NCI-H146 treated with DMSO at 0.1 percent for 48 hours (cell line): Measurements from ENCODE around the gene GRK2.
"Not testable (repeated sequence)": the region's sequence is repeated elsewhere in the genome, so short reads cannot be mapped to it uniquely, and the experiment has no call there.

Experiments
- DNase-seq: peaks from one replicate; lab custom pipeline; 2025; ENCODE audit not compliant: unreplicated experiment; lab: John Stamatoyannopoulos, UW

Gene GRK2

DNA sequence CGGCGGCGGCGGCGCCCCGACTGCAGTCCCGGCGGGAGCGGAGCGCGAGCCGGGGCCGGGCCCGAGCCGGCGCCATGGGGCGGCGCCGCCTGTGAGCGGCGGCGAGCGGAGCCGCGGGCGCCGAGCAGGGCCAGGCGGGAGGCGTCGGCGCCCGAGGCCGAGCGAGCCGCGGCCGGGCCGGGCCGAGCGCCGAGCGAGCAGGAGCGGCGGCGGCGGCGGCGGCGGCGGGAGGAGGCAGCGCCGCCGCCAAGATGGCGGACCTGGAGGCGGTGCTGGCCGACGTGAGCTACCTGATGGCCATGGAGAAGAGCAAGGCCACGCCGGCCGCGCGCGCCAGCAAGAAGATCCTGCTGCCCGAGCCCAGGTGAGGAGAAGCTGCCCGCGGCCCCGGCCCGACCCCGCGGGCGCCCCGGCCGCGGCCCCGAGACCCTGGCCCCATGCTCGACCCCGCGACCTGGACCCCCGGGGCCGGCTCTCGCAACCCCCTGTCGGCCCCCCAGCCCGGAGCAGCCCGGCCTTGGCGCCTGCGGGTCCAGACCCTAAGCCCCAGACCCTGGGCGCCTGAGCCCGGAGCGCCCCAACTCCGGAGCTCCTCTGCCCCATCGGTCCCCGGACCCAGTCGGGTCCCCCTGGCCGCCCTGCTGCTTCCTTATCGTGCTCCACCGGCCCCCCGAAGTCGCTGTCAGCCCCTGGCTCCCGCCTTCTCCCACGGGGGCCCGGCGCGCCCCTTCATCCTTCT is at the start of gene GRK2:
Gene GRK2 (plus strand): TSS at position 25 of the 739 bp plus-strand sequence. CDS start 227 bp downstream, at position 252.
- DNase-seq, result peak; percentile 33

DNA sequence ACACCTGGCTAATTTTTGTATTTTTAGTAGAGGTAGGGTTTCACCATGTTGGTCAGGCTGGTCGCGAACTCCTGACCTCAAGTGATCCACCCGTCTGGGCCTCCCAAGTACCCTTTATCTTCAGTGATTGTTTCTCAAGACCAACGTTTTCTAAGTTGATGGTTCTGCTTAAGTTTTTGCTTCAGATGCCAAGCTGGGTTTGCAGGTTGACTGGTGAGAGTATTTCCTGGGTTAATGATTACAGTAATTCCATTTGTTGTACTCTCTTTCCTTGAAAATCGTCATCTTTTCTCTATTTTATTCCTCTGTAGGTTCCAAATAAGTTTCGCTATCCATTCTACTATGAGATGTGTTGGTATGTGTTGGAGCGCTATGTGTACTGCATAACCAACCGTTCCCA is 38.5 kb upstream of the GRK2 start:
- no peak for DNase-seq

DNA sequence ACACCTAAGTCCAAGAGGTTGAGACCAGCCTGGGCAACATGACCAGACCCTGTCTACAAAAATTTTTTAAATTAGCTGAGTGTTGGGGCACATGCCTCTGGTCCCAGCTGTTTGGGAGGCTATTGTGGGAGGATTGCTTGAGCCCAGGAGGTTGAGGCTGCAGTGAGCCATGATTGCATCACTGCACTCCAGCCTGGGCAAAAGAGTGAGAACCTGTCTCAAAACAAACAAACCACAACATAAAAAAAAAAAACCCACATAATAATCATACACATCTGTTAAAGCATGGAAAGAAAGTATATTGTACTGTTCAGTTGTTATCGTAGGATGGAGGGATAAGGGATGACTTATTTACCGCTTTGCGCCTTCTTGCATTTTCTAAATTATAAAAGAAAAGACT is 35.9 kb upstream of the GRK2 start:
- DNase-seq, result no peak

DNA sequence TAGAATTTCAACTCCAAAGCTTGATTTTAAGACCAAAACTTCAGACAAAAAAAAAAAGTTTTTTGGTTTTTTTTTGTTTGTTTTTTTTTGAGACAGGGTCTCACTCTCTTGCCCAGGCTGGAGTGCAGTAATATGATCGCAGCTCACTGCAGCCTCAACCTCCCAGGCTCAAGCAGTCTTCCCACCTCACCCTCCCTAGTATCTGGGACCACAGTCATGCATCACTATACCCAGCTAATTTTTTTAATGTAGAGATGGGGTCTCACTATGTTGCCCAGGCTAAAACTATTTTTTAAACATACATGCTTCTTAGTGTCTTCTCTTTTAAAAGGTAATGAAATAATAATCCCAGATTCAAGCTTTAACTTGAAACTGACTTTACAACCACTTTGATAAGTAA is 35.4 kb upstream of the GRK2 start:
- no peak for DNase-seq

DNA sequence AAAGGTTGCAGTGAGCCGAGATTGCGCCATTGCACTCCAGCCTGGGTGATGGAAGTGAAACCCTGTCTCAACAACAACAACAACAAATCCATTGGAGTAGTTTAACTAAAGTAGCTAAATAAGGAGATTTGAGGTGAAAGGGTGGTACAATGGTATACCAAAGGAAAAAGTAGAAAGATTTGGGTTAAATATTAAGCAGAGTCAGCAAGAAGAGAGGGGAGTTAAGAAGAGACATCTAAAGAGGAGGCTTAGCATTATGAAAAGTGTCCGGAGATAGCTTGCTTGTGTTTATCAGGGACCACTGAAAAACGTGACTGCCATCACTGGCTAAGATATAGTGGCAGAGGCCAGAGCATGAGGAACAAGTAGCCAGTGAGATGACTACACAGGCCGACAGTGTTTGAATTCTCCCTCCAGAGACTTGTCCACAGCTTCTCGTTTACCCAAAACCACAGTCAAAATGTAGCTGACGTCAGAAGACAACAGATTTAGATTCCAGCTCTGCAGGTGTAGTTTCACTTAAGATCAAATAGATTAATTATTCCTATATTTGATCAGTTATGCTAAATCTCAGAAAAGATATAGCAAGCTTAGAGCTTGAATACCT is 32.6 kb upstream of the GRK2 start:
- no peak for DNase-seq

DNA sequence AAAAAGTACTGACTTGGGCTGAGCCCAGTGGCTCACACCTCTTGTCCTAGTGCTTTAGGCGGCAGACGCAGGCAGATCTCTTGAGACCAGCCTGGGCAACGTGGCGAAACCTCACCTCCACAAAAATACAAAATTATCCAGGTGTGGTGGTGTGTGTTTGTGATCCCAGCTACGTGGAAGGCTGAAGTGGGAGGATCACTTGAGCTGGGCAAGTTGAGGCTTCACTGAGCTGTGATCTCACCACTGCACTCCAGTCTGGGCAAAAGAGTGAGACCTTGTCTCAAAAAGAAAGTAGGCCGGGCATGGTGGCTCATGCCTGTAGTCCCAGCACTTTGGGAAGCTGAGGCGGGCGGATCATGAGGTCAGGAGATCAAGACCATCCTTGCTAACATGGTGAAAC is 31.7 kb upstream of the GRK2 start:
- not testable (repeated sequence) for DNase-seq

DNA sequence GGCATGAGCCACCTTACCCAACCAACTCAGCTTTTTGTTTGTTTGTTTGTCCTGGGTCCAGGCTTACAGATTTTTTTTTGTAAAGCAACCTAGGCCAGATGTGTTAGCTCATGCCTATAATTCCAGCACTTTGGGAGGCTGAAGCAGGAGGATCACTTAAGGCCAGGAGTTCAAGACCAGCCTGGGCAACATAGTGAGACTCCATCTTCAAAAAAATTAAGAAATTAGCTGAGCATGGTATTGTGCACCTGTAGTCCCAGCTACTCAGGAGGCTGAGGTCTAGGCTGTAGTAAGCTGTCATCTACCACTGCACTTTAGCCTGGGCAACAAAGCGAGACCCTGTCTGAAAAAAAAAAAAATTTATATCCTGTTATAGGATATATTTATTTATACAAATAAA is 28.7 kb upstream of the GRK2 start:
- no peak for DNase-seq

DNA sequence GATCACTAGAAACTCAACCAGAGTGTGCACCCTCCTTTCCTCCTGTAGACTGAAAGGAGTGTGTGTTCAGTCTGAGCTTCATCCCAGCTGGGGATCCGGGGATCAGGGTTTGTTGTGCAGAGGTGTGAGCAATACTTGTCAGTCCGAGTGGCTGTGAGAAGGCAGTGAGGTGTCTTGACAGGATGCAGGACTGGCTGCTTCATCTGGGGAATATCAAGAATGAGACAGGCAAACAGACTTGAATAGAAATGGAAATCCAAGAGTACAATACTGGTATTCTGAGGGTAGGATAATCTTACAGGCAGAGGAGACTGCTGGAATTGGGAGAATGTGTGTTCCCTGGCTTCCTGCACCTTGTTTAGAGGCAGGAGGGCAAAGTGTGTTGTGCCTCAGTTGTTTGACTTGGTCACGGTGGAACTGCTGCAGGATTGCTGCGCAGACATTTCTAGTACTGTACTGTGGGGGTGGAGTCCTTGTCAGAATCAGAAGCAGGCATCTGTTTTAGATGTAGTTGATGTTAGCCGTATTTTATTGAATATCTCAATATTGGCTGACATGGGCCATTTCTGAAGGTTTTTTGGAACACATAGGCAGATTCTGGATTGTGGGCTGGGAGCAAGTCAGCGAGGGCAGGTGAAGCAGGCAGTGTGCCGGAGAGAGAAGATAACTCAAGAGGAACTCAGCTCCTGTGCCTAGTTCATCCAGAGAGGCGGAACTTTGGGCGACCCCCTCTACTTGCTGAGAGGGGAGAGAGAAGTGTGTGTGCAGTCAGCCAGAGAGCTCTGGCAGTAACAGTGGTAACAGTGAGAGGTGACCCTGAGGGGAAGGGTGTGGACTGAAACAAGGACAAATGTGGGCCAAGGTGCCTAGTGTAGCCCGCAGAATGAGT is 27.1 kb upstream of the GRK2 start:
- DNase-seq, result no peak

DNA sequence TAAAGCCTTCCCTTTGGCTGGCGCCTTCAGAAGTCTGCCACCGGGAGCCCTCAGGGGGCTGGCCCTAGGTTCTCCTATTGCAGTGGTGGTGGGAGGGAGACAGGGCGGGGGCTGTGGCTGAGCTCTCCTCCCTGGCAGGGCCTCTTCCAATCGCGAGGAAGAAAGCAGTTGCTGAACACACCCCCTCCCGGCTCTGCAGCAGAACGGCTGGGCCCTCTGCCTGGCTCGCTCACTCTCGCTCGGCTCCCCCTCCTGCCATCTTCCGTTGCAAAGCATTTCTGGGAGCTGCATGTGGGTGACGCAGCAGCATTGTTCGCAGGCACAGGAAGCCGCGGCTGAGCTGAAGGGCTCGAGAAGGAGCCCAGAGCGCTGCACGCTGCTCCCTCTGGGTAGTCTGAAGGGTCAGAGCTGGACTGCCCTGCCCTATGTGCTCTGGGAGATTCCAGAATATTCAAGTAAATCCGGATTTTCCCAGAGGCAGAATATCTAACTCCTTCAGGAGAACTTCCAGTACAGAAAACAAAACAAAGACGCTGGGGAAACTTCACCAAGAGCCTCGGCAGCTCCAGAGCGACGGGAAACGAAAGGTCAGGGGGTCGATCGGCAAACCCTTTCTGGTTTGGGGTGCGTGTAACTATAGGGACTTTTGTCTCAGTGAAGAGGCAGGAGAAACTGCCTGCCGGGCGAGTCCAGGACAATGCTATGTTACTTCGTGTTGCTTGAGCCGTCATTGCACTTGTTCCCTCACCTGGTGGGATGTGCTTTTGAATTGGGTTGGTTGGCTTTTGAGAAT is 26.3 kb upstream of the GRK2 start:
- peak; percentile 100 for DNase-seq

DNA sequence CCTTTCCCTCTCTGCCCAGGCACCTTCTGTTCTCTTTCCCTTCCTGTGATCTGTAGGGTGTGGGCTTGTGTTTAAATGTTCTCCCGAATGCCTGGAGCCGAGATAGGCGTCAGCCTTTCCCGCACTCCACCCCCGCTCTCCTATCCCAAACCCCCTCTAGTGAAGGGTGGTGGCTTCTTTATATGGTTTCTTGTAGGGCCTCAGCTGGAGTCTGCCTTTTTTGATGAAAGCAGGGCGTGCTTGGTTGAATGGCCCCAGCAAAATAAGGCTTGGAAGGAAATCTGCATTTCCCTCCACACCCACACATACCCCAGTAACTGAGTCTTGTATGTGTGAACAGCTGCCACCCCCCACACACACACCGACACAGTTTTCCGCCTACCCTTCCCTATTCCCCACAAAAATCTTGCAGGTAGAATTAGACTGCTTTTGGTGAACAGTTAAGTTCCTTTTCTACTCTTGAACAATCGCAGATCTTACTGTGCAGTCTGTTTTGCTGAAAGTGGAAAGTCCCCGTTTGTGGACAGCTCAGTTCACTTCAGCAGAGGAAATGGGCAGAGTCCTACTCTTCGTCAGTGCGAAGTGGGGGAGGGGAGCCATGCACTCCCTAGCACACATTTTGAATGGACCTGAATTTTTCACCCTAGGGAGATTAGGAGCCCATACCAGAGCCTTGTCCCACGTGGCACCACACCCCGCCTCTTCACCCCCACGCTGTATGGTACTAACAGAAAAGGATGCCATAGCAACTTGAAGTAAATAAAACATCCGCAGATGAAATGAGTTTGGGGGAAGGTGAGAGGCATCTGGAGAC is 25.5 kb upstream of the GRK2 start:
- peak; percentile 39 for DNase-seq

DNA sequence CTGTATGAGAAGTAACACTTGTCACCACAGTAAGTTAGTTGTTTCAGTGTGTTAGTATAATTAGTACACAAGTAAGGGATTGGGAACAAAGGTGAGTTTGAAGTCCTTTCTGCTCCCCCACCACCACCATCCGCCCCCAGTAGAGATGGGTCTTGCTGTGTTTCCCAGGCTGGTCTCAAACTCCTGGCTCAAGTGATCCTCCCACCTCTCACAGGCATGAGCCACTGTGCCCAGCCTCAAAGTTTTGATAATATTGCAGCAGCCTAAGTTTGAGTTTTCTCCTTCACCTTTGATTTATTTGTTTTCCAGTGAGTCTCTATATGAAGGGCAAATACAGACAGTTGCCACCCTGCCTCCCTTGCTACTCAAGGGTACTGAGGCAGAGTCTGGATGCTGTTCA is 23.7 kb upstream of the GRK2 start:
- DNase-seq, result no peak

DNA sequence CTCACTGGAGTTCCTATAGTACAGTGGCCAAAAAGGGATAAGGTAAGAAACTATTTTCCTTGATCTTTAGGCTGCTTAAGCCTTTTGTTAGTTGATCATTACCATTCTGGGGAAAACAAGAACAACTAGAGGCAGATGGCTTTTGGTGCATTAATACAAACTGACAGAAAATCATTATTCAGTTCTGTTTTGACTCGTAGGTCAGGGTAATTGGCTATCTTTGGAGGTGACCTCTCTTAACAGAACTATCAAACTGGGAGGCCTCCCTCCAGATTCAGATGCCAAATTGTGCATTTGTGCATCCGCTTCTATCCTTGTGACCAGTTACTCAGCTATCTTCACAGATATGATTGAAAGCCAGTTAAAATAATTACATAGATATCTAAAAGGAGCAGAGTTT is 23.2 kb upstream of the GRK2 start:
- no peak for DNase-seq

DNA sequence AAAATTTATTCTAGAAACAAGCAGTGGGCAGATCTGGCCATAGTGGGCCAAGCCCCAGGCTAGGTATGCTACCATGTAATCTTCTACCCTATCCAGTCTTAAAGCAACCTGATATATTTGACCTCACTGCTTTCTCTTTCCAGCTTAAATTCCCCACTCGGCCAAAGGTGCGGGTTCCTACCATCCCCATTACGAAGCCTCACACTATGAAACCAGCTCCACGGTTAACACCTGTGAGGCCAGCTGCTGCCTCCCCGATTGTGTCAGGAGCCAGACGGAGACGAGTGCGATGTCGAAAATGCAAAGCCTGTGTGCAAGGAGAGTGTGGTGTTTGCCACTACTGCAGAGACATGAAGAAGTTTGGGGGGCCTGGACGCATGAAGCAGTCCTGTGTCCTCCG is 21.2 kb upstream of the GRK2 start:
- no peak for DNase-seq

DNA sequence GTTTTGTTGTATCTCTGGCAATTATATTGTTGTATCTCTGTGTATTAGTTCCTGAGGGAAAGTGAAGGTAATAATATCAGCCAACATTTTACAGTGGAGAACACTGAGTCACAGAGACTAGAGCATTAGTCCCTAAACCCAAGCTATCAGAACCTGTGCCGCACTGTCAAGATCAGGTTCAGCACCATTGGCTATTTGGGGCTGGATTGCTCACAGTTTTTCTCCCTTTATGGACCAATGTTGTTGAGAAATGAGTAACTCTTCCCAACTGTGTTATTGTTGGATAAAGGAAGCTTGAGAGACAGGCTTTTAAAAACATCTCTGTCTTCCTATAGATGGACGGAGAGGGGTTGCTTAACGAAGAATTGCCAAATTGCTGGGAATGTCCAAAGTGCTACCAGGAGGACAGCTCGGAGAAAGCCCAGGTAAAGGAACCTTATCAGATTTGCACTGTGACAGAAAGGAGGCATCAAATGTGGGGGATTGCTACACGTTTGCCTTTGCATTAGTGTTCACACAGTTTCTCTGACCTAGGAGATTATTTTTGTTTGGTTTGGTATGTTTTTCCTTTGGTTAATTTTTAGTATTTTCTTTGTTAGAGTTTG is 18.2 kb upstream of the GRK2 start:
- DNase-seq, result no peak

DNA sequence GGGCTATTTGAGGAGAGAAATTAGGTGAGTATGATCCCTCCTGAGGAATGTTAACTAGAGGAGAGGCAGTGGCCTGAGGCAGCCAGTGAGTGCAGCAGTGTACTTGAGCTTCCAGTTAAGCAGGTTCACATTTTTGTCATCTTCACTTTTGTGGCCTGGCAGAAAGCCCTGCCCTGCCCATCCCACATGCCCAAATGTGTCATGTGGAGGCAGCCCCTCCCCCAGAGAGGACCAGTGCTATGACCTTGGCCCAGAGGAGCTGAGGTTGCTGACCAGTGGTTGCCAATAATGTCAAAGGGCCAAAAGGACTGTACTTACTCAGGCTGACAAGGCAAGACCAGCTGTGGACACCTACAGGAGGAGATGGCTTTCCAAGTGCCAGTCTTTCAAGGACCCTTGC is 17.6 kb upstream of the GRK2 start:
- no peak for DNase-seq

DNA sequence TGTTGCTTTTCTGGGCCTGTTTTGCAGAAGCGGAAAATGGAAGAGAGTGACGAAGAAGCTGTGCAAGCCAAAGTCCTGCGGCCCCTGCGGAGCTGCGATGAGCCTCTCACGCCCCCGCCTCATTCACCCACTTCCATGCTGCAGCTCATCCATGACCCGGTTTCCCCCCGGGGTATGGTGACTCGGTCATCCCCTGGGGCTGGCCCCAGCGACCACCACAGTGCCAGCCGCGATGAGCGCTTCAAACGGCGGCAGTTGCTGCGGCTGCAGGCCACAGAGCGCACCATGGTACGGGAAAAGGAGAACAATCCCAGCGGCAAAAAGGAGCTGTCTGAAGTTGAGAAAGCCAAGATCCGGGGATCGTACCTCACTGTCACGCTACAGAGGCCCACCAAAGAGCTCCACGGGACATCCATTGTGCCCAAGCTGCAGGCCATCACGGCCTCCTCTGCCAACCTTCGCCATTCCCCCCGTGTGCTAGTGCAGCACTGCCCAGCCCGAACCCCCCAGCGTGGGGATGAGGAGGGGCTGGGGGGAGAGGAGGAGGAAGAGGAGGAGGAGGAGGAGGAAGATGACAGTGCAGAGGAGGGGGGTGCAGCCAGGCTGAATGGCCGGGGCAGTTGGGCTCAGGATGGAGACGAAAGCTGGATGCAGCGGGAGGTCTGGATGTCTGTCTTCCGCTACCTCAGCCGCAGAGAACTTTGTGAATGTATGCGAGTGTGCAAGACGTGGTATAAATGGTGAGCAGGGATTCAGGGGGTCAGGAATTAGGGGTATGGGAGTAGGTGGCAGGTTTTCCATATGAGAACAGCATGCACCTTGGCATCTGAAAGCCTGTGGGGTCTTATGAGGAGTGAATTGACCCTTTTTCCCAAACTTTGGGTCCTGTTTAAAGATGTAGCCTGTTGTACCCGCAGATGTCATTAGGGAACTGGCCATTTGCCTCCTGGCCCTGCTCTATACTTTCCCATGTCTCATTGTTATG is 15.9 kb upstream of the GRK2 start:
- no peak for DNase-seq

DNA sequence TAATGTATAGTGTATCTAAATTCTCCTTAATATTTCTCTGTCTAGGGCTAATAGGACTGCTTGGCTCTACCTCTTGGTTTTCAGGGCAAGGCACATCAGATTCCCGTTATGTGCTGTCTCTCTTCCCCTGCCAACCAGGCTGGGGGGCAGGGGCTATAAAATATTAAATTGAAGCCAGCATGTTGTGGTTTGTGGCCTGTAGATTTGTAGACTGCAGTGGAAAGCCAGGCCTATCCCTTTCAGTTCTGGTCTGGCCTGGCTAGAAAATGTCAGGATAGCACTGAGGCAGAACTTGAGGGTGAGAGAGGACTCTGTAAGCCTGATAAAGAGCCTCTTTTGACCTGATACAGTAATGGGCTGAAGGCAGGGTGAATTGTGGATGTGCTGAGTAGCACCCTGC is 14.4 kb upstream of the GRK2 start:
- DNase-seq, result no peak

DNA sequence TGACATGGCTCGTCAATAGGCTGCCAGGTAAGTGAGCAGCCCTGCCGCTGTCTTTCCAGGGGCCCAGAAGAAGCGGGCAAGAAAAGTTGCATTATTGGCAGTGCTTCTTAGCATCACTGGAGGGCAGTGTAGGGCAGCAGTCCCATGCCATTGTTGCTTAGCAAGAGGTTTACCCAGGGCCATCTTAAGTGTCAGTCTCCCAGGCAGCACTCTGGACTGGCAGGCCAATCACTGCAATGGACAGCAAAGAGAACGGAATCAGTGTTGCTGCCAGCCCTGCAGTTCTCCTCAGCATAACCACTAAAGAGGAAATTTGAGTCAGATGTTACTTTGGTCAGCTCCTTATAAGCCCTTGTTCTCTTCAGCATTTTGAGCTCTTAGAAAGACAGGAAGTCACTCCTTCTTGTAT is 13.4 kb upstream of the GRK2 start:
- DNase-seq, result peak; percentile 21
